Measurements from ENCODE around the gene UGT1A6.

The UGT1A6 gene

DNA sequence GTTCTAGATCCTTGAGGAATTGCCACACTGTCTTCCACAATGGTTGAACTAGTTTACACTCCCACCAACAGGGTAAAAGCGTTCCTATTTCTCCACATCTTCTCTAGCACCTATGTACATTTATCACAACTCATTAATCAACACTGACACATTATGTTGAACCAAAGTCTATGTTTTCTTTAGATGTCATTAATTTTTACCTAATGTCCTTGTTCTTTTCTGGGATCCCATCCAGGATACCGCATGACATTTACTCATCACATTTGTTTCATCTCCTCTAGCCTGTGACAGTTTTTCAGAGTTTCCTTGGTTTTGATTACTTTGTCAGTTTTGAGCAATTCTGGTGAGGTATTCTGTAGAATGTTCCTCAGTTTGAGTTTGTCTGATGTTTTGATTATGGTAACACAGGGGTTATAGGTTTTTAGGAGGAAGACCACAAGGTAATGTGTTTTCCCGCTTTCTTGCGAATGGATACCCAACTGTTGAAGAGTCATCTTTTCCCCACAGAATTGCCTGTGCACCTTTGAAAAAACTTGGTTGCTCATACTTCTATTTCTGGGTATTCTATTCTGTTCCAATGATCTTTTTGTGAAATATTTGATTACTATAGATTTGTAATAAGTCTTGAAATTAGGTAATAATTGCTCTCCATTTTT lies 24.0 kb upstream of the UGT1A6 start:
- Histone ChIP-seq H3K27ac (replicated peaks) (no peak overlapping the region), H3K27me3 (ENCODE audit: insufficient read depth, poor library complexity, severe bottlenecking) (no peaks in the 10 kb centered on the region), H3K4me3 (replicated peaks; ENCODE audit: insufficient read depth, low read length) (no peak overlapping the region)
- TF ChIP-seq POLR2AphosphoS5 (IDR thresholded peaks at IDR 0.05; ENCODE audit: low read depth) (no peak), SPI1 (IDR thresholded peaks at IDR 0.05; ENCODE audit: borderline replicate concordance, low read depth) (no peak), GABPA (IDR thresholded peaks at IDR 0.05; ENCODE audit: low read depth) (no peak)
- TF ChIP-seq, protein P1, sequence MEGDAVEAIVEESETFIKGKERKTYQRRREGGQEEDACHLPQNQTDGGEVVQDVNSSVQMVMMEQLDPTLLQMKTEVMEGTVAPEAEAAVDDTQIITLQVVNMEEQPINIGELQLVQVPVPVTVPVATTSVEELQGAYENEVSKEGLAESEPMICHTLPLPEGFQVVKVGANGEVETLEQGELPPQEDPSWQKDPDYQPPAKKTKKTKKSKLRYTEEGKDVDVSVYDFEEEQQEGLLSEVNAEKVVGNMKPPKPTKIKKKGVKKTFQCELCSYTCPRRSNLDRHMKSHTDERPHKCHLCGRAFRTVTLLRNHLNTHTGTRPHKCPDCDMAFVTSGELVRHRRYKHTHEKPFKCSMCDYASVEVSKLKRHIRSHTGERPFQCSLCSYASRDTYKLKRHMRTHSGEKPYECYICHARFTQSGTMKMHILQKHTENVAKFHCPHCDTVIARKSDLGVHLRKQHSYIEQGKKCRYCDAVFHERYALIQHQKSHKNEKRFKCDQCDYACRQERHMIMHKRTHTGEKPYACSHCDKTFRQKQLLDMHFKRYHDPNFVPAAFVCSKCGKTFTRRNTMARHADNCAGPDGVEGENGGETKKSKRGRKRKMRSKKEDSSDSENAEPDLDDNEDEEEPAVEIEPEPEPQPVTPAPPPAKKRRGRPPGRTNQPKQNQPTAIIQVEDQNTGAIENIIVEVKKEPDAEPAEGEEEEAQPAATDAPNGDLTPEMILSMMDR (IDR thresholded peaks at IDR 0.05; ENCODE audit: insufficient read depth, low read length) = no peak
- TF ChIP-seq, protein P2, sequence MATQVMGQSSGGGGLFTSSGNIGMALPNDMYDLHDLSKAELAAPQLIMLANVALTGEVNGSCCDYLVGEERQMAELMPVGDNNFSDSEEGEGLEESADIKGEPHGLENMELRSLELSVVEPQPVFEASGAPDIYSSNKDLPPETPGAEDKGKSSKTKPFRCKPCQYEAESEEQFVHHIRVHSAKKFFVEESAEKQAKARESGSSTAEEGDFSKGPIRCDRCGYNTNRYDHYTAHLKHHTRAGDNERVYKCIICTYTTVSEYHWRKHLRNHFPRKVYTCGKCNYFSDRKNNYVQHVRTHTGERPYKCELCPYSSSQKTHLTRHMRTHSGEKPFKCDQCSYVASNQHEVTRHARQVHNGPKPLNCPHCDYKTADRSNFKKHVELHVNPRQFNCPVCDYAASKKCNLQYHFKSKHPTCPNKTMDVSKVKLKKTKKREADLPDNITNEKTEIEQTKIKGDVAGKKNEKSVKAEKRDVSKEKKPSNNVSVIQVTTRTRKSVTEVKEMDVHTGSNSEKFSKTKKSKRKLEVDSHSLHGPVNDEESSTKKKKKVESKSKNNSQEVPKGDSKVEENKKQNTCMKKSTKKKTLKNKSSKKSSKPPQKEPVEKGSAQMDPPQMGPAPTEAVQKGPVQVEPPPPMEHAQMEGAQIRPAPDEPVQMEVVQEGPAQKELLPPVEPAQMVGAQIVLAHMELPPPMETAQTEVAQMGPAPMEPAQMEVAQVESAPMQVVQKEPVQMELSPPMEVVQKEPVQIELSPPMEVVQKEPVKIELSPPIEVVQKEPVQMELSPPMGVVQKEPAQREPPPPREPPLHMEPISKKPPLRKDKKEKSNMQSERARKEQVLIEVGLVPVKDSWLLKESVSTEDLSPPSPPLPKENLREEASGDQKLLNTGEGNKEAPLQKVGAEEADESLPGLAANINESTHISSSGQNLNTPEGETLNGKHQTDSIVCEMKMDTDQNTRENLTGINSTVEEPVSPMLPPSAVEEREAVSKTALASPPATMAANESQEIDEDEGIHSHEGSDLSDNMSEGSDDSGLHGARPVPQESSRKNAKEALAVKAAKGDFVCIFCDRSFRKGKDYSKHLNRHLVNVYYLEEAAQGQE (IDR thresholded peaks at IDR 0.05; ENCODE audit: insufficient replicate concordance, low read depth) = no peak
- no peak for DNase-seq (ENCODE audit: low read depth in 1 of 2, low spot score in 1 of 2)

DNA sequence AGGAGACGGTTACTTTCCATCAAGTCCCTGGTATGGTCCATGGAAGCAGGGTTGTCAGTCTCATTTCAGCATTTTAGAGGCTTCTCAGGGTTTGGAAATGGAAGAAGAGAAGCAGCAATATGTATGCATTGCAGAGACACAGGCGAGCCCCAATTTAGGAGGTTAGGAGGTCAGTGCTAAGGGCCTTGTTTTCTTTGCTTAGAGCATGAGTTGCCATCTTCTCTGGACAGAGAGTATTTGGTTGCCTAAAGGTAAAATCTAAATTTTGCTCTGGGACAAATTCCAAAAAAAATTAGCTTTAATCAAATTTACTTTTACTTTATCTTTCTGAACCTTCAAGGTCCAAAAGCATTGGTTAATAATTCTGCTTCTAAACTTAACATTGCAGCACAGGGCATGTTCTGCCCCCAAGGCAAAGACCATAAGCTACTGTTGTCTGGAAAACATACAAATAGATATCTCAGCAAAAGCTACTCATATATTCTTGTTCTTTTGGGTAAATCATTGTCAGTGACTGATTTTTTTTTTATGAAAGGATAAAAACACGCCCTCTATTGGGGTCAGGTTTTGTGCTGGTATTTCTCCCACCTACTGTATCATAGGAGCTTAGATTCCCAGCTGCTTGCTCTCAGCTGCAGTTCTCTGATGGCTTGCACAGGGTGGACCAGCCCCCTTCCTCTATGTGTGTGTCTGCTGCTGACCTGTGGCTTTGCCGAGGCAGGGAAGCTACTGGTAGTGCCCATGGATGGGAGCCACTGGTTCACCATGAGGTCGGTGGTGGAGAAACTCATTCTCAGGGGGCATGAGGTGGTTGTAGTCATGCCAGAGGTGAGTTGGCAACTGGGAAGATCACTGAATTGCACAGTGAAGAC lies 21.2 kb upstream of the UGT1A6 start, which contains the start of gene UGT1A9:
TSS of gene UGT1A9 (plus strand) at position 609 of the 872 bp plus-strand sequence. CDS start at position 646, 37 bp downstream.
- TF ChIP-seq GABPA (IDR thresholded peaks at IDR 0.05; ENCODE audit: low read depth) = no peak
- TF ChIP-seq, protein P1 (IDR thresholded peaks at IDR 0.05; ENCODE audit: insufficient read depth, low read length) = no peak
- TF ChIP-seq POLR2AphosphoS5 (IDR thresholded peaks at IDR 0.05; ENCODE audit: low read depth) = no peak
- TF ChIP-seq, protein P2 (IDR thresholded peaks at IDR 0.05; ENCODE audit: insufficient replicate concordance, low read depth) = no peak
- TF ChIP-seq SPI1 (IDR thresholded peaks at IDR 0.05; ENCODE audit: borderline replicate concordance, low read depth) = no peak
- DNase-seq (ENCODE audit: low read depth in 1 of 2, low spot score in 1 of 2) = no peak
- Histone ChIP-seq H3K4me3 (replicated peaks; ENCODE audit: insufficient read depth, low read length) (no peak within 1 kb of the TSS), H3K27ac (replicated peaks) (no peak within 1 kb of the TSS), H3K27me3 (ENCODE audit: insufficient read depth, poor library complexity, severe bottlenecking) (no peaks in the 10 kb centered on the region)

DNA sequence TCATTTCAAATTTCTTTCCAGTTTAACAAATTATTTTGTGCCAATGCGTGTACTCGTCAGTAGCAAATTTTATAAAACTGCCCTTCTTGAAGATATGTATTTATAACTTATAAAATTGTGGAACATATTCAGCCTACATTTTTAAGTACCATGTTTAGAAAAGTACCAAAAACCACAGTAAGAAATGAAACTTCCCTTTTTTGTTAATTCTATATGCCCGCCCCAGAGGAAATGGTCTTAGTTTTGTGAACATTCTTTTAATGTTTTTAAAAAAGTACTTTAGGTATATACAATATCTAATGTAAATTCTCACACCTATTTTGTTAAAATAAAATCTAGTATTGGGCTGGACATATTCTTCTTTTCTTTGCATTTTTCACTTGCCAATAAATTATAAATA lies 19.8 kb upstream of the UGT1A6 start:
- TF ChIP-seq POLR2AphosphoS5 (IDR thresholded peaks at IDR 0.05; ENCODE audit: low read depth) = no peak
- TF ChIP-seq GABPA (IDR thresholded peaks at IDR 0.05; ENCODE audit: low read depth) = no peak
- TF ChIP-seq, protein P1 (IDR thresholded peaks at IDR 0.05; ENCODE audit: insufficient read depth, low read length) = no peak
- TF ChIP-seq, protein P2 (IDR thresholded peaks at IDR 0.05; ENCODE audit: insufficient replicate concordance, low read depth) = no peak
- TF ChIP-seq SPI1 (IDR thresholded peaks at IDR 0.05; ENCODE audit: borderline replicate concordance, low read depth) = no peak
- H3K4me3 ChIP-seq (replicated peaks; ENCODE audit: insufficient read depth, low read length) = no peak overlapping the region
- no peak overlapping the region for H3K27ac ChIP-seq (replicated peaks)
- no peaks in the 10 kb centered on the region for H3K27me3 ChIP-seq (ENCODE audit: insufficient read depth, poor library complexity, severe bottlenecking)
- no peak for DNase-seq (ENCODE audit: low read depth in 1 of 2, low spot score in 1 of 2)
